ENCODE data around the gene XRCC3.

The XRCC3 gene

DNA sequence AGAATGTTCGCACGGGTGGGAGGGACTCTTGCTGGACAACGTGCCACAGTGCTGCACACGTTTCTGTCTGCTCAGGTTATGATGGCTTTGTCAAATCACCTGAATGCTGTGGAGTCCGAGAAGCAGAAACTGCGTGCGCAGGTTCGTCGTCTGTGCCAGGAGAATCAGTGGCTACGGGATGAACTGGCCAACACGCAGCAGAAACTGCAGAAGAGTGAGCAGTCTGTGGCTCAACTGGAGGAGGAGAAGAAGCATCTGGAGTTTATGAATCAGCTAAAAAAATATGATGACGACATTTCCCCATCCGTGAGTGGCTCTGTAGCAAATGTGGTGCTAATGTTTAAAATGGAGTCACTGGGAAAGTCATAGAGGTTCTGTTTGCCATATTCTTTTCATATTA, 57.8 kb downstream of the XRCC3 start:
- no peaks in the 10 kb centered on the region for H3K9me2 ChIP-seq (replicated peaks; ENCODE audit: insufficient read depth, low read length)
- peaks cover 18% of the 10 kb centered on the region; the same call in 1 of the 2 replicates for H3K36me3 ChIP-seq (ENCODE audit: low read length)
- H3K79me2 ChIP-seq (ENCODE audit: insufficient read depth, low read length), result peaks cover 20% of the 10 kb centered on the region
- H3K27ac ChIP-seq (ENCODE audit: low read depth, low read length), result no peak overlapping the region
- H3K27me3 ChIP-seq (ENCODE audit: low read length), result no peaks in the 10 kb centered on the region
- H2AFZ ChIP-seq (ENCODE audit: low read depth, low read length, severe bottlenecking), result no peak overlapping the region
- H3K4me2 ChIP-seq (ENCODE audit: low read depth, low read length, poor library complexity, severe bottlenecking), result no peak overlapping the region
- H4K20me1 ChIP-seq (ENCODE audit: low read depth, low read length), result no peaks in the 10 kb centered on the region
- H3F3A ChIP-seq (ENCODE audit: insufficient read depth), result no peaks in the 10 kb centered on the region
- no peak overlapping the region for H3K4me3 ChIP-seq (ENCODE audit: insufficient read depth, low read length, poor library complexity, severe bottlenecking)
- no peak overlapping the region for H3K9ac ChIP-seq (ENCODE audit: low read length)
- TF ChIP-seq, protein P1, sequence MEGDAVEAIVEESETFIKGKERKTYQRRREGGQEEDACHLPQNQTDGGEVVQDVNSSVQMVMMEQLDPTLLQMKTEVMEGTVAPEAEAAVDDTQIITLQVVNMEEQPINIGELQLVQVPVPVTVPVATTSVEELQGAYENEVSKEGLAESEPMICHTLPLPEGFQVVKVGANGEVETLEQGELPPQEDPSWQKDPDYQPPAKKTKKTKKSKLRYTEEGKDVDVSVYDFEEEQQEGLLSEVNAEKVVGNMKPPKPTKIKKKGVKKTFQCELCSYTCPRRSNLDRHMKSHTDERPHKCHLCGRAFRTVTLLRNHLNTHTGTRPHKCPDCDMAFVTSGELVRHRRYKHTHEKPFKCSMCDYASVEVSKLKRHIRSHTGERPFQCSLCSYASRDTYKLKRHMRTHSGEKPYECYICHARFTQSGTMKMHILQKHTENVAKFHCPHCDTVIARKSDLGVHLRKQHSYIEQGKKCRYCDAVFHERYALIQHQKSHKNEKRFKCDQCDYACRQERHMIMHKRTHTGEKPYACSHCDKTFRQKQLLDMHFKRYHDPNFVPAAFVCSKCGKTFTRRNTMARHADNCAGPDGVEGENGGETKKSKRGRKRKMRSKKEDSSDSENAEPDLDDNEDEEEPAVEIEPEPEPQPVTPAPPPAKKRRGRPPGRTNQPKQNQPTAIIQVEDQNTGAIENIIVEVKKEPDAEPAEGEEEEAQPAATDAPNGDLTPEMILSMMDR (IDR thresholded peaks at IDR 0.05; ENCODE audit: insufficient read depth, low read length, poor library complexity, severe bottlenecking), result no peak
- TF ChIP-seq EZH2phosphoT487 (conservative IDR thresholded peaks at IDR 0.05; ENCODE audit: low read length), result no peak
- H3K9me3 ChIP-seq (ENCODE audit: insufficient read depth, low read length), result no peaks in the 10 kb centered on the region

DNA sequence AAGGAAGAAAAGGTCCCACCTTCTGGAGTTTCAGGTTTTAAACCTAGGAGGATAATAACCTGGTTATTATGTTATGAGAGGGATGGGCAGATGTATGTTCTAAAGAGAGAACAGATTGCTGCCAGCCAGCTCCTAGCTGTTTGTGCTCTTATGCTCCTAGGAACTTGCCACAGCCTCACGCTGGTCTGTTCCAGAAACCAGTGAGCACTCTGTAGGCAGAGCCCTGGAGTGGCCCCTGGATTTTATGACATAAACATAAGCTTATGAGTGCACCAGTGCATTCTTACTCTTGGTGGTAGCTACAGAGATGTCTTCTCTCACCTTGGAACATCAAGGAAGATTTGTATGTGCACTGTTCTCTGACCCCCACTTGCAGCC, 58.5 kb downstream of the XRCC3 start:
- no peak overlapping the region for H2AFZ ChIP-seq (ENCODE audit: low read depth, low read length, severe bottlenecking)
- no peak for TF ChIP-seq EZH2phosphoT487 (conservative IDR thresholded peaks at IDR 0.05; ENCODE audit: low read length)
- TF ChIP-seq, protein P1 (IDR thresholded peaks at IDR 0.05; ENCODE audit: insufficient read depth, low read length, poor library complexity, severe bottlenecking), result no peak
- no peak overlapping the region for H3K4me2 ChIP-seq (ENCODE audit: low read depth, low read length, poor library complexity, severe bottlenecking)
- H4K20me1 ChIP-seq (ENCODE audit: low read depth, low read length), result no peaks in the 10 kb centered on the region
- no peak overlapping the region for H3K4me3 ChIP-seq (ENCODE audit: insufficient read depth, low read length, poor library complexity, severe bottlenecking)
- H3K9ac ChIP-seq (ENCODE audit: low read length), result no peak overlapping the region
- H3K27ac ChIP-seq (ENCODE audit: low read depth, low read length), result no peak overlapping the region
- H3K9me3 ChIP-seq (ENCODE audit: insufficient read depth, low read length), result no peaks in the 10 kb centered on the region
- no peaks in the 10 kb centered on the region for H3F3A ChIP-seq (ENCODE audit: insufficient read depth)
- peaks cover 28% of the 10 kb centered on the region for H3K79me2 ChIP-seq (ENCODE audit: insufficient read depth, low read length)
- H3K27me3 ChIP-seq (ENCODE audit: low read length), result no peaks in the 10 kb centered on the region
- peaks cover 18% of the 10 kb centered on the region; the same call in 1 of the 2 replicates for H3K36me3 ChIP-seq (ENCODE audit: low read length)
- no peaks in the 10 kb centered on the region for H3K9me2 ChIP-seq (replicated peaks; ENCODE audit: insufficient read depth, low read length)

- Histone ChIP-seq H3F3A (ENCODE audit: insufficient read depth) (no peaks in the 10 kb centered on the region), H4K20me1 (ENCODE audit: low read depth, low read length) (no peaks in the 10 kb centered on the region), H3K9ac (ENCODE audit: low read length) (no peak overlapping the region), H2AFZ (ENCODE audit: low read depth, low read length, severe bottlenecking) (no peak overlapping the region), H3K27ac (ENCODE audit: low read depth, low read length) (no peak overlapping the region), H3K79me2 (ENCODE audit: insufficient read depth, low read length) (peaks cover 33% of the 10 kb centered on the region), H3K9me2 (replicated peaks; ENCODE audit: insufficient read depth, low read length) (no peaks in the 10 kb centered on the region), H3K9me3 (ENCODE audit: insufficient read depth, low read length) (no peaks in the 10 kb centered on the region), H3K4me2 (ENCODE audit: low read depth, low read length, poor library complexity, severe bottlenecking) (no peak overlapping the region), H3K36me3 (ENCODE audit: low read length) (peaks cover 18% of the 10 kb centered on the region; the same call in 1 of the 2 replicates), H3K4me3 (ENCODE audit: insufficient read depth, low read length, poor library complexity, severe bottlenecking) (no peak overlapping the region), H3K27me3 (ENCODE audit: low read length) (no peaks in the 10 kb centered on the region)
- no peak for TF ChIP-seq EZH2phosphoT487 (conservative IDR thresholded peaks at IDR 0.05; ENCODE audit: low read length)
- TF ChIP-seq, protein P1 (IDR thresholded peaks at IDR 0.05; ENCODE audit: insufficient read depth, low read length, poor library complexity, severe bottlenecking), result no peak
Measured at GRCh38 chr14:103656031-103656755, 59.1 kb downstream of the XRCC3 start.

Data from SU-DHL-6 (cell line).